Limb (tissue), 2 donors: Measurements from ENCODE around the gene ARHGEF17.

Experiments
- DNase-seq, 2 donors: peaks; one replicate each; pipeline ENCODE4 v3.0.0-alpha.2; 2016; ENCODE audit errors: extremely low spot score in 2 of 2

ARHGEF17 gene

GRCh38 chr11:73291196-73291595, 16.9 kb upstream of the ARHGEF17 start:
- DNase-seq: no peak

GRCh38 chr11:73291781-73292524, 16.1 kb upstream of the ARHGEF17 start:
- DNase-seq: no peak

DNA sequence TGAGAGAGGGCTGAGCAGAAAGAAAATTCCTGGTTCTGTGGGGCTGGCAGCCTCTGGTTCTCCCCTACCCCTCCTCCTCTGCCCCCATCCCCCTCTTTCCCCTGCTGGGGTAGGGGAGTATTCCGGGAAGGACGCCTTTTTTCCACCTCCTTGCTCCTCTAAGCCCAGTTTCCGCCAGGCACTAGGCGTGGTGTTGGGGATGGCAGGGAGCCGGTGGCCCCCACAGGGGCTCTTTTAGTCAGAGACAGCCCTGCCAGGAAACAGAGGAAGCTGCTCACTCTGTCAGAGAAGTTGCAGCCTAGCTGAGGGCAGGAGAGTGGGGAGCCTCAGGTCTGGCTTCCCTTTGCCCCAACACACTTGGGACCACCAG, 15.6 kb upstream of the ARHGEF17 start:
- DNase-seq: peak in 1 of 2 donors; percentile 56

GRCh38 chr11:73293356-73293936, 14.6 kb upstream of the ARHGEF17 start:
- DNase-seq: no peak

DNA sequence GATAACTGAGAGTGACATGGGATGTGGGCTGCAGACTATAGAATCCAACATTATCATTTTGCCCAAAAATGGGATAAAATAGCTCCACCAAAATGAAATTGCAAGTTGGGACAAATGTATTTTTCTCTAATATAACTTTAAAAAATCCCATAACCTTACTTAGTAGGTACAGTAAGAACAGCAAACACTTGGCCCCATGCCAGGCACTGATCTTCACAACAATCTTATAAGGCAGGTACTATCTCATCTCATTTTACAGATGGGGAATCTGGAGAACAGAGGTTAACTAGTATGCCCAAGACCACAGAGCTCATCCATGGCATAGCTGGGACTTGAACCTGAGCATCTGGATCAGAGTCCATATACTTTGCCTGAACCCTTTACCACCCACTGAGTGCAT, 13.5 kb upstream of the ARHGEF17 start:
- no peak for DNase-seq

- peak in 1 of 2 donors; percentile 70 for DNase-seq
Observed at GRCh38 chr11:73295241-73295995, 12.7 kb upstream of the ARHGEF17 start.

GRCh38 chr11:73295996-73296318, 12.1 kb upstream of the ARHGEF17 start:
- DNase-seq: no peak

GRCh38 chr11:73296501-73297230, 11.4 kb upstream of the ARHGEF17 start:
- no peak for DNase-seq

DNA sequence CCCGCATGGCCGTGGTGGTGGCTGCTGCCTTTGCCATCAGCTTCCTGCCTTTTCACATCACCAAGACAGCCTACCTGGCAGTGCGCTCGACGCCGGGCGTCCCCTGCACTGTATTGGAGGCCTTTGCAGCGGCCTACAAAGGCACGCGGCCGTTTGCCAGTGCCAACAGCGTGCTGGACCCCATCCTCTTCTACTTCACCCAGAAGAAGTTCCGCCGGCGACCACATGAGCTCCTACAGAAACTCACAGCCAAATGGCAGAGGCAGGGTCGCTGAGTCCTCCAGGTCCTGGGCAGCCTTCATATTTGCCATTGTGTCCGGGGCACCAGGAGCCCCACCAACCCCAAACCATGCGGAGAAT, 10.9 kb upstream of the ARHGEF17 start:
- DNase-seq: no peak

DNA sequence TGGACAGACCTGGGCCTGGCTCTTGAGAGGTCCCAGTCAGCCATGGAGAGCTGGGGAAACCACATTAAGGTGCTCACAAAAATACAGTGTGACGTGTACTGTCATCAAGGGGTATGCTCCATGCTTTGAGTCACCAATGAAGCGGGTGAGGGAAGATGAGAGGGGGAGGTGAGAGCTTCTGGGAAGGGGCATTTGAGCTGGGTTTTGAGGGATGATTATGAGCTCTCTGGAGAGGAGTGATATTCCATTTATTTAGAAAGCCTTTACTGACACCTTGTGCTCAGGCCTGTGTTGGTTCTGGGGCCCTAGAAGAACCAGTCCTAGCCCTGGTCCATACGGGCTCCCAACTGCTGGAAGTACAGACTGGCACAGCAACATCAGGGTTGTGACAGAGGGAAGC, 10.4 kb upstream of the ARHGEF17 start:
- DNase-seq: no peak

GRCh38 chr11:73298233-73298632, 9.8 kb upstream of the ARHGEF17 start:
- no peak for DNase-seq

DNA sequence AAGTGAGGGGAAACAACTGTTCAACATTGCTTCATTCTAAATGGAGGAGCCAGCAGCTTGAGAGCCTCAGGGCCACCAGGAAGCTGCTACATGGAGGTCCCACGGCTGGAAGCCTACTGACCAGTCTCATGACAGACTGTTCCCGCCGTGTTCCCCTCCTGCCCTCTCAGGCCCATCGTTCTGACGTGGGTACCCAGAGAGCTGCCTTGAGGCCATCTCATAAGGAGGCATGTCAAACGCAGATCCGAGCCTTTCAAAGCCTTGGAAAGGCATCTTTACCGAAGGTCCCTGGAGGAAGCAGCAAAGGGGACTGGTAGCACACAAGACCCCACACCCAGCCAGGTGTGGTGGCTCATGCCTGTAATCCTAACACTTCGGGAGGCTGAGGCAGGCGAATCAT, 8.3 kb upstream of the ARHGEF17 start:
- DNase-seq: no peak

DNA sequence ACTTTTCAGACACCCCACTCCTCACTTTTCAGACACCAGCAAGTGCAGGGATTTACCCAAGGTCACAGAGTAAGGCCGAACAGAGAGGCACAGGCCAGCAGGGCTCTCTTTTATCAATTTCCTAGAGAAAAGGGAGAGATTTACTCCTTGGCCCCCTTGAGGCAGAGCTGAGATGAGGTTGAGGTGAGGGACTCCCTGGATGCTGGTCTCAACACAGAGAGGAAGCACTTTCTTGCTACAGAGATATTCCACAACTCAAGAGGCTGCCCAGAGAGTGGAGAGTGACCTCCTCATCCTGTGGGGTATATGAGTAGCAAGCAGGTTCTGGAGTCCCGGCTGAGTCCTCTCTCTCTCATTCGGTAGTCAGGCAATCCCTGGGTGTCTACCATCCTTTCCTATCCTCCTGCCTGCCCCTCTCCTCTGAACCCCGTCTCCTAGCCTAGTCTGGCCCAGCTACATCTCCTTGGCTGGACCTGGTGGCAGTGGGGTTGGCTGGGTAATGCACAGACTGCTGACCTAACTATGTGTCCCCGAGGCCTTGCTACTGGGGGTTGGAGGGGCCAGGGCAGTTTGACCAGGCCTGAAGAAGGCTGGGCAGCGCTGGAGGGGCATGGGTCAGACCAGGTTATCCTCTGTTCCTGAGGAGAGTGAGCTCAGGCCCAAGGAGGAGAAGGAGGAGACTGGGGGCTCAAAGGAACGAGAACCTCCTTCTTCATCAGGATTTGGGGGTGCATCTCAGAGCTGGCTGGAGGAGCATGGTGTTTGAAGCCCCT, 1.8 kb upstream of the ARHGEF17 start:
- no peak for DNase-seq

GRCh38 chr11:73306977-73307322, 1.1 kb upstream of the ARHGEF17 start:
- DNase-seq: no peak

- peak; percentile 98 for DNase-seq
Observed at GRCh38 chr11:73307323-73308002, 613 bp upstream of the ARHGEF17 start.

GRCh38 chr11:73308961-73309919, 1.2 kb downstream of the ARHGEF17 start:
- peak; percentile 71 to 80 for DNase-seq

DNA sequence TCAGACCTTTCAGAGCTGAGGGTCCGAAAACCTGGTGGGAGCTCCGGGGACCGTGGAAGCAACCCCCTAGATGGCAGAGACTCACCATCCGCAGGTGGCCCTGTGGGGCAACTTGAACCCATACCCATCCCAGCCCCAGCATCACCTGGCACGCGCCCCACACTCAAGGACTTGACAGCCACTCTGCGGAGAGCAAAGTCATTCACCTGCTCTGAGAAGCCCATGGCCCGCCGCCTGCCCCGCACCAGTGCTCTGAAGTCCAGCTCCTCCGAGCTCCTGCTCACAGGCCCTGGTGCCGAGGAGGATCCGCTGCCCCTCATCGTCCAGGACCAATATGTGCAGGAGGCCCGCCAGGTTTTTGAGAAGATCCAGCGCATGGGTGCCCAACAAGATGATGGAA, 2.0 kb downstream of the ARHGEF17 start:
- DNase-seq: no peak

GRCh38 chr11:73310661-73311393, 2.8 kb downstream of the ARHGEF17 start:
- no peak for DNase-seq

- no peak for DNase-seq
Observed at GRCh38 chr11:73311394-73311869, 3.4 kb downstream of the ARHGEF17 start.
